Measurements from ENCODE around the gene NMNAT2.

GRCh38 chr1:183218027-183218618 is 200.1 kb downstream of the NMNAT2 start:
- TF ChIP-seq EZH2 (IDR thresholded peaks at IDR 0.05; ENCODE audit: borderline replicate concordance, low read length), result no peak
- TF ChIP-seq, protein P1, sequence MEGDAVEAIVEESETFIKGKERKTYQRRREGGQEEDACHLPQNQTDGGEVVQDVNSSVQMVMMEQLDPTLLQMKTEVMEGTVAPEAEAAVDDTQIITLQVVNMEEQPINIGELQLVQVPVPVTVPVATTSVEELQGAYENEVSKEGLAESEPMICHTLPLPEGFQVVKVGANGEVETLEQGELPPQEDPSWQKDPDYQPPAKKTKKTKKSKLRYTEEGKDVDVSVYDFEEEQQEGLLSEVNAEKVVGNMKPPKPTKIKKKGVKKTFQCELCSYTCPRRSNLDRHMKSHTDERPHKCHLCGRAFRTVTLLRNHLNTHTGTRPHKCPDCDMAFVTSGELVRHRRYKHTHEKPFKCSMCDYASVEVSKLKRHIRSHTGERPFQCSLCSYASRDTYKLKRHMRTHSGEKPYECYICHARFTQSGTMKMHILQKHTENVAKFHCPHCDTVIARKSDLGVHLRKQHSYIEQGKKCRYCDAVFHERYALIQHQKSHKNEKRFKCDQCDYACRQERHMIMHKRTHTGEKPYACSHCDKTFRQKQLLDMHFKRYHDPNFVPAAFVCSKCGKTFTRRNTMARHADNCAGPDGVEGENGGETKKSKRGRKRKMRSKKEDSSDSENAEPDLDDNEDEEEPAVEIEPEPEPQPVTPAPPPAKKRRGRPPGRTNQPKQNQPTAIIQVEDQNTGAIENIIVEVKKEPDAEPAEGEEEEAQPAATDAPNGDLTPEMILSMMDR (IDR thresholded peaks at IDR 0.05; ENCODE audit: low read length), result no peak

Data from OCI-LY1 (cell line).